Mammary epithelial cell (primary cell): ENCODE data around the gene GAB2.

Experiments
- EZH2 ChIP-seq: IDR thresholded peaks from 2 replicates; pipeline ENCODE4 v1.6.1; 2012; ENCODE audit warnings: low read length, inconsistent platforms, borderline replicate concordance
- TF ChIP-seq, protein P1 (sequence below), 2 donors: IDR thresholded peaks in 1 of 2; conservative IDR thresholded peaks in 1 of 2; 2 replicates each; pipeline ENCODE4 v1.5.1; 2011 to 2012; ENCODE audit warnings: inconsistent platforms in 2 of 2, low read length in 2 of 2, mild to moderate bottlenecking in 2 of 2, control low read depth in 1 of 2, low read depth in 1 of 2; ENCODE audit not compliant: insufficient read depth in 1 of 2; ENCODE audit errors: extremely low read depth in 1 of 2

- TF ChIP-seq, protein P1, sequence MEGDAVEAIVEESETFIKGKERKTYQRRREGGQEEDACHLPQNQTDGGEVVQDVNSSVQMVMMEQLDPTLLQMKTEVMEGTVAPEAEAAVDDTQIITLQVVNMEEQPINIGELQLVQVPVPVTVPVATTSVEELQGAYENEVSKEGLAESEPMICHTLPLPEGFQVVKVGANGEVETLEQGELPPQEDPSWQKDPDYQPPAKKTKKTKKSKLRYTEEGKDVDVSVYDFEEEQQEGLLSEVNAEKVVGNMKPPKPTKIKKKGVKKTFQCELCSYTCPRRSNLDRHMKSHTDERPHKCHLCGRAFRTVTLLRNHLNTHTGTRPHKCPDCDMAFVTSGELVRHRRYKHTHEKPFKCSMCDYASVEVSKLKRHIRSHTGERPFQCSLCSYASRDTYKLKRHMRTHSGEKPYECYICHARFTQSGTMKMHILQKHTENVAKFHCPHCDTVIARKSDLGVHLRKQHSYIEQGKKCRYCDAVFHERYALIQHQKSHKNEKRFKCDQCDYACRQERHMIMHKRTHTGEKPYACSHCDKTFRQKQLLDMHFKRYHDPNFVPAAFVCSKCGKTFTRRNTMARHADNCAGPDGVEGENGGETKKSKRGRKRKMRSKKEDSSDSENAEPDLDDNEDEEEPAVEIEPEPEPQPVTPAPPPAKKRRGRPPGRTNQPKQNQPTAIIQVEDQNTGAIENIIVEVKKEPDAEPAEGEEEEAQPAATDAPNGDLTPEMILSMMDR (conservative IDR thresholded peaks at IDR 0.05 in 1 of 2, IDR thresholded peaks at IDR 0.05 in 1 of 2; ENCODE audit: extremely low read depth in 1 of 2, insufficient read depth in 1 of 2, low read depth in 1 of 2, low read length in 2 of 2) = no peak
- no peak for TF ChIP-seq EZH2
Measured at GRCh38 chr11:78239781-78240180, 177.8 kb downstream of the GAB2 start.
